Measurements from ENCODE around the gene HADH.
A peak's percentile ranks its signal among the peaks of the same experiment; 100 is the strongest.
"Not testable (repeated sequence)": the region's sequence is repeated elsewhere in the genome, so short reads cannot be mapped to it uniquely, and the experiment has no call there.

The HADH gene

GRCh38 chr4:108006361-108006760 lies 16.7 kb downstream of the HADH start:
- H3K4me3 ChIP-seq: no peak overlapping the region
- no peak for TF ChIP-seq CTCF (IDR thresholded peaks at IDR 0.05)
- H3K27me3 ChIP-seq: no peaks in the 10 kb centered on the region
- H3K27ac ChIP-seq: peak overlapping the region in 1 of 2 donors; percentile 21
- peaks cover 0 to 85% (median 20%) of the 10 kb centered on the region in 4 donors for H3K4me1 ChIP-seq
- DNase-seq: no peak
- peaks cover 6 to 11% (median 7%) of the 10 kb centered on the region in 3 donors for H3K36me3 ChIP-seq
- H3K9me3 ChIP-seq: no peaks in the 10 kb centered on the region
- intact Hi-C loops (cut with DNase I; ENCODE audit: low total_unique reads): no loop called here

GRCh38 chr4:108007984-108008383 lies 18.3 kb downstream of the HADH start:
- TF ChIP-seq CTCF (IDR thresholded peaks at IDR 0.05): no peak
- H3K4me1 ChIP-seq: peaks cover 0 to 70% (median 20%) of the 10 kb centered on the region in 4 donors
- no peaks in the 10 kb centered on the region for H3K9me3 ChIP-seq
- intact Hi-C loops (cut with DNase I; ENCODE audit: low total_unique reads): no loop called here
- no peak overlapping the region for H3K27ac ChIP-seq
- H3K27me3 ChIP-seq: no peaks in the 10 kb centered on the region
- no peak for DNase-seq
- H3K4me3 ChIP-seq: no peak overlapping the region
- H3K36me3 ChIP-seq: peaks cover 6 to 24% (median 13%) of the 10 kb centered on the region in 3 donors

DNA sequence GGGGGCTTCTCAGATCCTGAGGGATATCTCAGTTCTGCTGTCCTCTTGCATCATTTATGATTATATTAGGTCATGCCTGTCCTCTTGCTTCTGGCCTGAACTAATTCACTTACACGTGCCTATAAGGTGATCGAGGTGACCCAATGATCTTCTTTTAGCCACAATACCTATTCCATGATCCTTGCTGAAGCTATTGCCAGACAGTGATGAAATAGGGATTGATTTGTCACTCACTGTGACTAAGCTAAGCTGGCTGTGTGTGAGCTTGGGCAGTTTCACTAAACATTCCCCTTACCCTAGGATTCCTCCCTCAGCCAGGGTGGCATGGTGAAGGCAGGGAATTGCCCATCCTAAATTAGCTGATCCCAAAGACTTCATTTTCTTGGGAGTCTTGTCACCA lies 19.0 kb downstream of the HADH start:
- no peaks in the 10 kb centered on the region for H3K9me3 ChIP-seq
- no peak for TF ChIP-seq CTCF (IDR thresholded peaks at IDR 0.05)
- H3K36me3 ChIP-seq: peaks cover 6 to 28% (median 18%) of the 10 kb centered on the region in 3 donors
- DNase-seq: no peak
- no peak overlapping the region for H3K4me3 ChIP-seq
- peaks cover 0 to 63% (median 18%) of the 10 kb centered on the region in 4 donors for H3K4me1 ChIP-seq
- intact Hi-C loops (cut with DNase I; ENCODE audit: low total_unique reads): no loop called here
- H3K27me3 ChIP-seq: no peaks in the 10 kb centered on the region
- H3K27ac ChIP-seq: no peak overlapping the region

GRCh38 chr4:108010167-108010566 lies 20.5 kb downstream of the HADH start:
- Histone ChIP-seq H3K9me3 (no peaks in the 10 kb centered on the region), H3K4me1 (peaks cover 0 to 48% (median 12%) of the 10 kb centered on the region in 4 donors), H3K36me3 (peaks cover 18 to 38% (median 29%) of the 10 kb centered on the region in 3 donors), H3K27me3 (no peaks in the 10 kb centered on the region), H3K27ac (no peak overlapping the region), H3K4me3 (no peak overlapping the region)
- intact Hi-C loops (cut with DNase I; ENCODE audit: low total_unique reads): loop anchor here (10.0 kb wide), 1 partner anchor 75 kb away; the partner anchor contains the start of gene CYP2U1
- no peak for TF ChIP-seq CTCF (IDR thresholded peaks at IDR 0.05)
- no peak for DNase-seq

- not testable (repeated sequence) for H3K27me3 ChIP-seq, H3K27ac ChIP-seq, DNase-seq, H3K9me3 ChIP-seq, H3K4me3 ChIP-seq
- H3K36me3 ChIP-seq: peaks cover 34 to 60% (median 48%) of the 10 kb centered on the region in 3 donors
- H3K4me1 ChIP-seq: peaks cover 0 to 28% (median 4%) of the 10 kb centered on the region in 4 donors
- intact Hi-C loops (cut with DNase I; ENCODE audit: low total_unique reads): loop anchor here (10.0 kb wide), 1 partner anchor 78 kb away; the partner anchor contains the start of gene CYP2U1
Measured at GRCh38 chr4:108012382-108012781, 22.7 kb downstream of the HADH start.

DNA sequence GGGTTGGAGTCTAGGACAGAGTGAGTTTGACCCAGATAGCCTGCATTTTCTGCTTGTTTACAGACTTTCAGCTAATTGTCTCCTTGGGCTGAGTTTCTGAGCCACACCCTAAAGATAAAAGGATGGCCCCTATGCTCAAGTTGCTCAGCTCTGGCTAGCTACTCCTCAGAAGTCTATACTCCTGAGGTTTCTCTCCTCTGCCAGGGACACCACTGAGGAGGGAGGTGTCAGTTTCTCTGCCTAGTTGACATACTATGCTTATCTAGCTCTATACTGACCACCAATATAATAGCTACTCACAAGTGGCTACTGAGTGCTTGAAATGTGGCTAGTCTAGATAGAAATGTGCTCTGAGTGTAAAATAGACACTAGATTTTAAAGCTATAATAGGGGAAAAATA lies 23.6 kb downstream of the HADH start:
- Histone ChIP-seq H3K4me1 (peaks cover 0 to 22% (median 4%) of the 10 kb centered on the region in 4 donors), H3K27me3 (no peaks in the 10 kb centered on the region), H3K9me3 (no peaks in the 10 kb centered on the region), H3K36me3 (peaks cover 34 to 67% (median 48%) of the 10 kb centered on the region in 3 donors), H3K27ac (no peak overlapping the region), H3K4me3 (no peak overlapping the region)
- DNase-seq: no peak
- intact Hi-C loops (cut with DNase I; ENCODE audit: low total_unique reads): loop anchor here (10.0 kb wide), 1 partner anchor 79 kb away; the partner anchor contains the start of gene CYP2U1
- TF ChIP-seq CTCF (IDR thresholded peaks at IDR 0.05): no peak

Measured in tibial artery (tissue), 4 donors.